ENCODE measurements around the gene GNAI3. TPM values are rescaled to one million over a fixed set of nuclear protein-coding genes. Genes with fewer than 3 reads are reported as not detected.
A peak's percentile ranks its signal among the peaks of the same experiment; 100 is the strongest.

Gene GNAI3
- total RNA-seq, 2 donors from 2014 or later: 3.4 to 4.6 TPM

GRCh38 chr1:109616391-109616790, 68.0 kb downstream of the GNAI3 start:
- intact Hi-C loops (cut with DNase I): no loop called here
- DNase-seq (no peak), ATAC-seq (no peak)

GRCh38 chr1:109617291-109617801, 68.9 kb downstream of the GNAI3 start:
- intact Hi-C loops (cut with DNase I): no loop called here
- peak in 1 of 2 donors; percentile 2 for ATAC-seq
- DNase-seq: no peak

DNA sequence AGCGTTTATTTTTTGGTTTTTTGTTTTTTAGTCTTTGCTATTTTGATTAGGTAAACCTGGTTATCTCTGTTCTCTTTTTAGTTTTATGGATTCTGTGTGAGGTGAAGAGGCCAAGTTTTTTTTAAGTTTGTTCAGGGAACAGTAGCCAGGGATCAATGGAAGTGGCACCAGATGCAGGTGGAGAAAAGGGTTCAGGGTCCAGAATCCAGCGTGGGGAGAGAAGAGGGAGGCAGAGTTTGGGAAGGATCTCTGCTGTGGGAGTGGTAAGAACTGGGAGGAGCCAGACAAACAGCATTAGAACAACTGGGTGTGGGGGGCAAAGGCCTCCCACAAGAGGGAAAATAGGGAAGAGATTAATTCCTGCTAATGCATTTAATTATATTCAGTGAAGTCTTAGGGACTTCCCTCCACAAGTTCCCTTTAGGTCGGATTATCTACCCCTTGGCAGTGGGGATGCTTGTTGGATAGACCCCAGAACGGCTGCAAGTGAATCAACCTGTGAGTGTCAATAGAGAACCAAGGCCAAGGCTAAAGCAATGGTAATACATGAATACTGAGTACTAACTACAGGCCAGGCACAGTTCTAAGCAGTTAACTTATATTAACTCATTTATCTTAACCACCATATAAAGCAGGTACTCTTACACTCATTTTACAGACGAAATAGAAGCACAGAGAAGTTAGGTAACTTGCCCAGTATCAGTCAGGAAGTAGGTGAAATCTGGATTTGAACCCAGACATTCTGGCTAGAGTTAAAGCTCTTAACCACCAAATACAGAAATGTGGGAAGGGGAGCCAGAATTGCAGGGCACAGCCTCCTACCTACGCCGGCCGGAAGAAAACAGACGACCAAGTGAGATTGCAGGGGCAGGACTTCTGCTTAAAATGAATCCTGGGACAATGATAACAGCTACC, 70.5 kb downstream of the GNAI3 start:
- DNase-seq: no peak
- intact Hi-C loops (cut with DNase I): no loop called here
- ATAC-seq: no peak

DNA sequence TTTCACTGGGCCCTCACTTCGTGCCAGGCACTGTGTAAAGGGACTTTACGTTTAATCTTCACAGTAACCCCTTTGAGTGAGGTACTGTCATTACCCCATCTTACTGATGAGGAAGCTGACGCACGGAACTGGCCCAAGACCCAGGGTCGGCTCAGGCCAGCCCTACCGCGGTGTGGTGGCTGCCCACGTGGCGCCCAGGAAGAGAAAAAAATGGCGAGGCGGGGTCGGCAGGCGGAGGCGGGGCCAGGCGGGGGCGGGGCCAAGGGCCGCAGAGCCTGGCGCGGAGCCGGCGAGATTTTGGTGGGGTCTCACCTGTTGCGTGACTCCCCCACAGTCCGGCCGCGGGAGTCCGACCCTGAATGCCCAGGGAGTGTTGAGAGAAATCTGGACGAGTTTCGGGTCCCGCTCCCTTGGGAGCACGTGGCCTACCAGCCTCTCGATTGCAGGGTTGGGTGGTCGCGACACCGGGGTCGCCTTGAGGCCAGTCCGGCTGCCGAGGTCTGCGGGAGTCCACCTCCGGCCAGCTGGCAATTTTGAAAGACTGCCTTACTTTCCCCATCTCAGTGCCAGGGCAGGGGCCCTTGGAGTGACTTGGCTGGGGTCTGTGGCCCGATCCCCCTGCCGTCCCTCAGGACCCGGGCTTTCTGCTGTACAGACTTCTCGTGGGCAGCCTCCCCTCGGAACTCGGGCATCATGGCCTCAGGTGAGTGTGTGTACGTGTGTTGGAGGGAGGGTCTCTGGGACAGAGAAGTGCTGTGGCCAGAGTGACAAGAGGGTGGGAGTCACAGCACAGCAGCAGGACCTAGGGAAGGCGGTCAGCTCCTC, 71.4 kb downstream of the GNAI3 start, which contains the start of the genes AMPD2 and GNAT2:
Gene AMPD2, plus strand, starts transcription at position 262 of the 825 bp plus-strand sequence. CDS start 1,339 bp downstream, outside the sequence.
Gene GNAT2, minus strand, starts transcription at position 41 of the 825 bp plus-strand sequence. CDS start 6,746 bp downstream, outside the sequence.
- intact Hi-C loops (cut with DNase I): loop anchor here in 1 of 2 donors (2.0 kb wide), 1 partner anchor 73 kb away; no protein-coding TSS in a partner anchor
- ATAC-seq: peak; percentile 69 to 77

DNA sequence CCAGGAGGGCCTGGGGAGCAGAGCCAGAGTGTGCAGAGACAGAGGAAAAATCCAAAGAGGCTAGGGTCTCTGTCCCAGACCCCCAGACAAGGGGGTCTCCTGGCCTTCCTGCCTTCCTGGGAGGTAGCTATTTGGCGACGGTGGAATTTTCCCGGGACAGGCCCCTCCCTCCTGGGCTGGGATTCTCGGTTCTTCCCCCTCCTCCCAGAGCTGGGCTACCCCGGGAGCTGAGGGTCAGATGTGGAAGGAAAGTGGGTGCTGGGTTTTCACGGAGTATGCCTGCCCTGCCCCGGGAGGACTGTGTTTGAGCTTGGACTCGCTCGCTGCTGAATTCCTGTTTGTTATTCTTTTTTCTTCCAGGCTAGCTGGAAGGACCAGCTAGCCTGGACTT, 72.0 kb downstream of the GNAI3 start:
- ATAC-seq: peak; percentile 32 to 51
- peak; percentile 54 for DNase-seq
- intact Hi-C loops (cut with DNase I): loop anchor here in 1 of 2 donors (2.0 kb wide), 1 partner anchor 74 kb away; no protein-coding TSS in a partner anchor

More for the DNA sequence above, 71.4 kb downstream of the GNAI3 start, which contains the start of the genes AMPD2 and GNAT2:
- peak; percentile 88 for DNase-seq

- ATAC-seq (peak; percentile 82 to 85), DNase-seq (peak; percentile 98)
- intact Hi-C loops (cut with DNase I): loop anchor here in 1 of 2 donors (2.0 kb wide), 1 partner anchor 74 kb away; no protein-coding TSS in a partner anchor
These were observed 72.4 kb downstream of the GNAI3 start for GRCh38 chr1:109620841-109621286.

GRCh38 chr1:109621379-109622136, 73.1 kb downstream of the GNAI3 start:
- intact Hi-C loops (cut with DNase I): loop anchor here in 1 of 2 donors (2.0 kb wide), 1 partner anchor 75 kb away; no protein-coding TSS in a partner anchor
- peak; percentile 21 for DNase-seq
- ATAC-seq: no peak

- ATAC-seq (no peak), DNase-seq (no peak)
- intact Hi-C loops (cut with DNase I): no loop called here
These were observed 73.9 kb downstream of the GNAI3 start for GRCh38 chr1:109622137-109622892.

DNA sequence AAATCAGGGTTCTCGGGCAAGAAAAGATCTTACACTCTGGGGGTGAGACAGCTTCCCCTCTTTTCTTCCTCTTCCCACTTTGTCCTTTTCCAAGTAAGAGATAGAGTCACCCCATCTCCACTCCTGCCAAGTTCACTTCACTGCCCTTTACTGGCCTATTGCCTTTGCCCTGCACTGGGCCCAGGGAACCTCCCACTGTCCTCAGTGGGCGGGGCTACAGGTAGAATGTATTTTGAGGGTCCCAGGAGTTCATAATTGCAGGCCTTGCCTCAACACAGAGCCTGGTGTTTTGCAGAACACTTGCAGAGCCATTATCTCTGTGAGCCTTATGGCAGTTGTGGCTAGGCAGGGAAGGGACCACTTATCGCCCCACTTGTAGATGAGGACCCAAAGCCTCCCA, 74.5 kb downstream of the GNAI3 start:
- ATAC-seq (no peak), DNase-seq (no peak)
- intact Hi-C loops (cut with DNase I): no loop called here

DNA sequence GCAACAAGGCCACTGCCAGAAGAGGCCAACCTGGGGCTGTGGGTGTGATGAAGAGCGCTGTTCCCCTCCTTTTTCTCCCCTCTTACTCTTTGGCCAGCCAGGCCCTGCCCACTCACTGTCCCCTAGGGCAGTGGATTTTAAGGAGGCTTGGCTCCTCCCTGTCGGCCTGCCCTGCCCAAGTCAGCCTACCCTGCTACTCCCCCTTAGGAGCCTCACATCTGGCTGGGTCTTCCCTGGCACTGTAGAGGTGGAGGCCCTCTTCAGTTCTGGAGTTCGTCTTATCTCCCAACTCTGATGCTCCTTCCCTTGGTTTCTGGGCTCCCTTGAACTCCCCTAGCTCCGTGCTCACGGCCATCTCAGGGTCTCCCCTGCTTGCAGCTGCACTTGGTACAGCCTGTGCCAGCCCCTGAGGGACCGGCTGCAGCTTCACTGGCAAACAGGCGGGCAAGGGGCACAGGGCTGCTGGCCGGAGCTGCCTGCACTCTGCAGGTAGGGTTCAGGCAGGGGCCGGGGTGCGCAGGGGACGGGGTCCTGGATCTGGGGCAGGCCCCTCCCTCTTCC, 75.3 kb downstream of the GNAI3 start:
- intact Hi-C loops (cut with DNase I): no loop called here
- ATAC-seq (no peak), DNase-seq (peak; percentile 35)

GRCh38 chr1:109624201-109625010, 76.0 kb downstream of the GNAI3 start:
- DNase-seq: peak; percentile 21

GRCh38 chr1:109625176-109625575, 76.8 kb downstream of the GNAI3 start:
- intact Hi-C loops (cut with DNase I): loop anchor here in 1 of 2 donors (5.0 kb wide), 1 partner anchor 78 kb away; the partner anchor contains the start of gene GNAI3
- ATAC-seq: no peak
- no peak for DNase-seq

More at GRCh38 chr1:109624201-109625010, 76.0 kb downstream of the GNAI3 start:
- intact Hi-C loops (cut with DNase I): loop anchor here in 1 of 2 donors (5.0 kb wide), 1 partner anchor 77 kb away; the partner anchor contains the start of gene GNAI3
- no peak for ATAC-seq

DNA sequence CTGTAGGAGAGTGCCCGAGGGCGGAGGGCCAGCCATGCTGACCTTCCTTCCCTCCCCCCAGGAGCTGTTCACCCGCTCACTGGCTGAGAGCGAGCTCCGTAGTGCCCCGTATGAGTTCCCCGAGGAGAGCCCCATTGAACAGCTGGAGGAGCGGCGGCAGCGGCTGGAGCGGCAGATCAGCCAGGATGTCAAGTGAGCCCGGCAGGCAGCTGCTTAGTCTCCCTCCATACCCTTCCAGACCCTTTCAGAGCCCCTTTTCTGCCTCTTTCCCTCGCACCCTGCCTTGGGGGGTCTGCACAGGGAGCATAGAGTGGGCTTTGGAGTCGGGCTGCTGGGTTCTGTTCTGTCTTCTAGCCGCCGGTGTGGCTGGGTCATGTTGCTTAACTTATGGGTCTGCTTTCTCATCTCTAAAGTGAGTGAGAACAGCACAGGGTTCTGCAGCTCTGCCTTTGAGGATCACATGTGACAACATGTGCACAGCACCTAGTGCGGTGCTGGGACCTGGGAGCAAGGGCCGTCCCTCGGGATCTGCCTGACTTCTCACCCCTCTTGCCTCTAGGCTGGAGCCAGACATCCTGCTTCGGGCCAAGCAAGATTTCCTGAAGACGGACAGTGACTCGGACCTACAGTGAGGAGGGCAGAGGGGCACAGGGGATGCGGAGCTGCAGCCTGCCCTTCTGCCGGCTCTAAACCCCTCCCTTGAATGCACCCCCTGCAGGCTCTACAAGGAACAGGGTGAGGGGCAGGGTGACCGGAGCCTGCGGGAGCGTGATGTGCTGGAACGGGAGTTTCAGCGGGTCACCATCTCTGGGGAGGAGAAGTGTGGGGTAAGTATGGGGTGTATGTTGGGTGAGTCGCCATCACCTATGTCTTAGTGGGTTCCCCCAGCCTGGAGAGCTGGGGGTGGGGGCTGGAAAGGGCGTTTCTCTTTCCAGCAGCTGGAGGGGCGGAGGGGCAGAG, 77.5 kb downstream of the GNAI3 start:
- intact Hi-C loops (cut with DNase I): loop anchor here in 1 of 2 donors (5.0 kb wide), 1 partner anchor 79 kb away; the partner anchor contains the start of gene GNAI3
- ATAC-seq: no peak
- DNase-seq: peak; percentile 30

DNA sequence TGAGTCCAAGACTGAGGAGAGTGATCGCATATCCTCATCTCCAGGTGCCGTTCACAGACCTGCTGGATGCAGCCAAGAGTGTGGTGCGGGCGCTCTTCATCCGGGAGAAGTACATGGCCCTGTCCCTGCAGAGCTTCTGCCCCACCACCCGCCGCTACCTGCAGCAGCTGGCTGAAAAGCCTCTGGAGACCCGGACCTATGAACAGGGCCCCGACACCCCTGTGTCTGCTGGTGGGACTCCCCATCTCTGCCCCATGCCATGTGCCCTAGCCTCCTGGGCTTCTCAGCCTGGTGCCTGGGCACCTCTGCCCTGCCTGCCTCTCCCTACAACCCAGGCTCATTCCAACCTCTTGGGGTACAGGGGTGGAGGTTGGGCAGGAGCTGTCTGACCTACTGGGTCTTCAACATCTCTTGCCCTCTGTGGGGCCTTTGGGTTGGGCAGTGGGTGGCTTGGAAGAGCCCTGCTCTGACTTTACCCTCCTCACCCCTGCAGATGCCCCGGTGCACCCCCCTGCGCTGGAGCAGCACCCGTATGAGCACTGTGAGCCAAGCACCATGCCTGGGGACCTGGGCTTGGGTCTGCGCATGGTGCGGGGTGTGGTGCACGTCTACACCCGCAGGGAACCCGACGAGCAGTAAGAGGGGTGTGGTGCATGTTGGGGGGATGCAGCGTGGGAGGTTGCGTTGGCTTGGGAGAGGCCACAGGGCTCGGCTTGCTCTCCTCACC, 78.4 kb downstream of the GNAI3 start:
- DNase-seq (no peak), ATAC-seq (no peak)
- intact Hi-C loops (cut with DNase I): loop anchor here in 1 of 2 donors (5.0 kb wide), 1 partner anchor 80 kb away; the partner anchor contains the start of gene GNAI3
